ENCODE results near the gene ZIC2.

ZIC2 gene

GRCh38 chr13:99959540-99960230, 21.9 kb upstream of the ZIC2 start:
- no peak for DNase-seq (ENCODE audit: low read depth)

GRCh38 chr13:99960663-99961311, 20.8 kb upstream of the ZIC2 start:
- no peak for DNase-seq (ENCODE audit: low read depth)

- DNase-seq (ENCODE audit: low read depth) = no peak
Measured at GRCh38 chr13:99961636-99962035, 19.9 kb upstream of the ZIC2 start.

- no peak for DNase-seq (ENCODE audit: low read depth)
Measured at GRCh38 chr13:99962242-99962641, 19.3 kb upstream of the ZIC2 start.

GRCh38 chr13:99963816-99964339, 17.7 kb upstream of the ZIC2 start:
- no peak for DNase-seq (ENCODE audit: low read depth)

GRCh38 chr13:99965329-99966000, 16.1 kb upstream of the ZIC2 start:
- DNase-seq (ENCODE audit: low read depth) = no peak

GRCh38 chr13:99966064-99966805, 15.3 kb upstream of the ZIC2 start:
- no peak for DNase-seq (ENCODE audit: low read depth)

GRCh38 chr13:99967498-99967868, 14.1 kb upstream of the ZIC2 start:
- no peak for DNase-seq (ENCODE audit: low read depth)

- DNase-seq (ENCODE audit: low read depth) = no peak
Measured at GRCh38 chr13:99967869-99968520, 13.6 kb upstream of the ZIC2 start.

- DNase-seq (ENCODE audit: low read depth) = no peak
Measured at GRCh38 chr13:99968521-99969452, 12.8 kb upstream of the ZIC2 start.

- DNase-seq (ENCODE audit: low read depth) = no peak
Measured at GRCh38 chr13:99969453-99969918, 12.1 kb upstream of the ZIC2 start.

GRCh38 chr13:99969919-99970650, 11.5 kb upstream of the ZIC2 start:
- DNase-seq (ENCODE audit: low read depth) = no peak

- no peak for DNase-seq (ENCODE audit: low read depth)
Measured at GRCh38 chr13:99970651-99971575, 10.7 kb upstream of the ZIC2 start.

- DNase-seq (ENCODE audit: low read depth) = no peak
Measured at GRCh38 chr13:99971576-99972189, 9.9 kb upstream of the ZIC2 start, which contains the start of gene ZIC5. TSS of gene ZIC5 (minus strand) at chr13:99971767. CDS start at chr13:99971603, 164 bp downstream.

GRCh38 chr13:99972190-99972731, 9.3 kb upstream of the ZIC2 start:
- DNase-seq (ENCODE audit: low read depth) = no peak

GRCh38 chr13:99973163-99973807, 8.3 kb upstream of the ZIC2 start:
- DNase-seq (ENCODE audit: low read depth) = no peak

- no peak for DNase-seq (ENCODE audit: low read depth)
Measured at GRCh38 chr13:99973808-99974185, 7.8 kb upstream of the ZIC2 start.
